Liver (tissue), 9 donors: ENCODE data around the gene BOD1L1. TPM values are rescaled to one million over a fixed set of nuclear protein-coding genes. Genes with fewer than 3 reads are reported as not detected.

Source experiments
- DNase-seq: peaks from one replicate; pipeline ENCODE4 v3.0.0-alpha.2; 2017; ENCODE audit warnings: low spot score
- H3K27ac ChIP-seq, 2 donors: one replicate each; pipeline ENCODE4 v1.7.0; 2013; ENCODE audit warnings: inconsistent platforms in 2 of 2, low read length in 2 of 2, control low read depth in 1 of 2, low read depth in 1 of 2, mild to moderate bottlenecking in 1 of 2
- H3K27me3 ChIP-seq, 4 donors: one replicate each; pipeline versions ENCODE4 v1.6.1 to v1.7.0; 2013; ENCODE audit warnings: low read length in 3 of 4, inconsistent platforms in 1 of 4, mild to moderate bottlenecking in 1 of 4, moderate library complexity in 1 of 4; ENCODE audit not compliant: control insufficient read depth in 4 of 4, insufficient read depth in 4 of 4
- H3K36me3 ChIP-seq, 4 donors: one replicate each; pipeline versions ENCODE4 v1.6.1 to v1.7.0; 2013; ENCODE audit warnings: low read length in 3 of 4, mild to moderate bottlenecking in 3 of 4, low read depth in 1 of 4, moderate library complexity in 1 of 4; ENCODE audit not compliant: control insufficient read depth in 4 of 4, insufficient read depth in 3 of 4
- H3K4me1 ChIP-seq, 4 donors: one replicate each; pipeline versions ENCODE4 v1.6.1 to v1.7.0; 2013; ENCODE audit warnings: low read length in 3 of 4, mild to moderate bottlenecking in 3 of 4, moderate library complexity in 1 of 4; ENCODE audit not compliant: control insufficient read depth in 4 of 4, insufficient read depth in 4 of 4
- H3K4me3 ChIP-seq, 3 donors: one replicate each; pipeline versions ENCODE4 v1.6.1 to v1.7.0; 2013; ENCODE audit warnings: low read length in 3 of 3, control low read depth in 1 of 3, low read depth in 1 of 3, mild to moderate bottlenecking in 1 of 3
- H3K9ac ChIP-seq, 2 donors: one replicate each; pipeline ENCODE4 v1.7.0; 2013; ENCODE audit warnings: low read length in 2 of 2, mild to moderate bottlenecking in 2 of 2, moderate library complexity in 2 of 2, control low read depth in 1 of 2, low read depth in 1 of 2
- H3K9me3 ChIP-seq, 4 donors: one replicate each; pipeline versions ENCODE4 v1.6.1 to v1.7.0; 2013; ENCODE audit warnings: low read length in 3 of 4; ENCODE audit not compliant: control insufficient read depth in 4 of 4
- ATF3 ChIP-seq: IDR thresholded peaks from 2 replicates; pipeline ENCODE4 v1.6.1; 2016; ENCODE audit warnings: antibody characterized with exemption
- EGR1 ChIP-seq, 2 donors: IDR thresholded peaks; 2 replicates each; pipeline ENCODE4 v1.6.1; 2016 to 2018; ENCODE audit warnings: antibody characterized with exemption in 2 of 2, low read depth in 2 of 2
- FOXA1 ChIP-seq: IDR thresholded peaks from 2 replicates; pipeline ENCODE4 v1.6.1; 2016; ENCODE audit warnings: antibody characterized with exemption
- FOXA2 ChIP-seq: IDR thresholded peaks from 2 replicates; pipeline ENCODE4 v1.6.1; 2016; ENCODE audit warnings: antibody characterized with exemption
- GABPA ChIP-seq, 2 donors: IDR thresholded peaks in 1 of 2; conservative IDR thresholded peaks in 1 of 2; 2 replicates each; pipeline ENCODE4 v1.6.1; 2016; ENCODE audit warnings: antibody characterized with exemption in 2 of 2, mild to moderate bottlenecking in 1 of 2, moderate library complexity in 1 of 2
- HNF4A ChIP-seq, 2 donors: conservative IDR thresholded peaks; 2 replicates each; pipeline ENCODE4 v1.6.1; 2016; ENCODE audit warnings: antibody characterized with exemption in 2 of 2, mild to moderate bottlenecking in 2 of 2
- HNF4G ChIP-seq: IDR thresholded peaks from 2 replicates; pipeline ENCODE4 v1.6.1; 2016; ENCODE audit warnings: antibody characterized with exemption
- JUND ChIP-seq, 2 donors: IDR thresholded peaks; 2 replicates each; pipeline ENCODE4 v1.6.1; 2016; ENCODE audit warnings: antibody characterized with exemption in 2 of 2
- MAX ChIP-seq: IDR thresholded peaks from 2 replicates; pipeline ENCODE4 v1.6.1; 2016; ENCODE audit warnings: antibody characterized with exemption
- NR2F2 ChIP-seq: IDR thresholded peaks from 2 replicates; pipeline ENCODE4 v1.6.1; 2016; ENCODE audit warnings: antibody characterized with exemption
- RXRA ChIP-seq, 2 donors: IDR thresholded peaks; 2 replicates each; pipeline ENCODE4 v1.6.1; 2017 to 2018; ENCODE audit warnings: antibody characterized with exemption in 2 of 2, mild to moderate bottlenecking in 1 of 2
- SP1 ChIP-seq: IDR thresholded peaks from 2 replicates; pipeline ENCODE4 v1.6.1; 2018; ENCODE audit warnings: antibody characterized with exemption, mild to moderate bottlenecking
- YY1 ChIP-seq: IDR thresholded peaks from 2 replicates; pipeline ENCODE4 v1.6.1; 2016; ENCODE audit warnings: antibody characterized with exemption, mild to moderate bottlenecking
- WGBS: extraction: QIAGEN DNeasy Blood & Tissue Kit; methylation state at CpG from one replicate; pipeline ENCODE4 v1.1.7; 2013; 5-methylcytosine and 5-hydroxymethylcytosine counted together
- polyA plus RNA-seq, 2 donors: library from polyadenylated mRNA; stranded (reverse) in 1 of 2; unstranded in 1 of 2; fragments of 200-250 nt in 1 of 2; fragments of >200 nt in 1 of 2; fragmentation: Nextera tagmentation in 1 of 2; extraction: Ambion mirVana in 1 of 2; gene quantifications; one replicate each; pipeline versions ENCODE4 v1.2.1 to v1.2.3, GENCODE V29; 2013 to 2015
- total RNA-seq, 2 donors: library from RNA; depleted of rRNA; stranded (reverse); fragments of >200 nt; gene quantifications; one replicate each; pipeline ENCODE4 v1.2.3, GENCODE V29; 2014
- TF ChIP-seq, protein P1 (sequence below): IDR thresholded peaks from 2 replicates; pipeline ENCODE4 v1.6.1; 2016; ENCODE audit warnings: antibody characterized with exemption
- TF ChIP-seq, protein P2 (sequence below): fragments of 150-350 bp; IDR thresholded peaks from 2 replicates; pipeline ENCODE4 v1.5.1; 2017; ENCODE audit warnings: improper control_type of control experiment, low read depth, low read length; ENCODE audit not compliant: missing input control
- donor health status: healthy.
- donor health status: healthy.
- donor health status: healthy.
- donor health status: healthy.
- donor health status: healthy.

The BOD1L1 gene
- total and polyA plus RNA-seq, 4 donors: 4.1 to 19.2 (median 10.2) TPM

GRCh38 chr4:13584481-13584880, 43.0 kb downstream of the BOD1L1 start:
- Histone ChIP-seq H3K27me3 (no peaks in the 10 kb centered on the region), H3K9me3 (no peaks in the 10 kb centered on the region), H3K9ac (no peak overlapping the region), H3K36me3 (peaks cover 4 to 75% (median 63%) of the 10 kb centered on the region in 4 donors), H3K4me3 (no peak overlapping the region), H3K4me1 (no peaks in the 10 kb centered on the region), H3K27ac (no peak overlapping the region)
- WGBS: 97% methylated on average over 5 of the region's 5 CpGs
- no peak for DNase-seq
- TF ChIP-seq RXRA (IDR thresholded peaks at IDR 0.05) (no peak), GABPA (IDR thresholded peaks at IDR 0.05 in 1 of 2, conservative IDR thresholded peaks at IDR 0.05 in 1 of 2) (no peak), HNF4G (no peak), YY1 (no peak), JUND (IDR thresholded peaks at IDR 0.05) (no peak), SP1 (no peak), FOXA2 (no peak), FOXA1 (no peak), HNF4A (conservative IDR thresholded peaks at IDR 0.05) (no peak), MAX (no peak), ATF3 (no peak), NR2F2 (no peak)
- TF ChIP-seq, protein P1, sequence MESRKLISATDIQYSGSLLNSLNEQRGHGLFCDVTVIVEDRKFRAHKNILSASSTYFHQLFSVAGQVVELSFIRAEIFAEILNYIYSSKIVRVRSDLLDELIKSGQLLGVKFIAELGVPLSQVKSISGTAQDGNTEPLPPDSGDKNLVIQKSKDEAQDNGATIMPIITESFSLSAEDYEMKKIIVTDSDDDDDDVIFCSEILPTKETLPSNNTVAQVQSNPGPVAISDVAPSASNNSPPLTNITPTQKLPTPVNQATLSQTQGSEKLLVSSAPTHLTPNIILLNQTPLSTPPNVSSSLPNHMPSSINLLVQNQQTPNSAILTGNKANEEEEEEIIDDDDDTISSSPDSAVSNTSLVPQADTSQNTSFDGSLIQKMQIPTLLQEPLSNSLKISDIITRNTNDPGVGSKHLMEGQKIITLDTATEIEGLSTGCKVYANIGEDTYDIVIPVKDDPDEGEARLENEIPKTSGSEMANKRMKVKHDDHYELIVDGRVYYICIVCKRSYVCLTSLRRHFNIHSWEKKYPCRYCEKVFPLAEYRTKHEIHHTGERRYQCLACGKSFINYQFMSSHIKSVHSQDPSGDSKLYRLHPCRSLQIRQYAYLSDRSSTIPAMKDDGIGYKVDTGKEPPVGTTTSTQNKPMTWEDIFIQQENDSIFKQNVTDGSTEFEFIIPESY: no peak

- TF ChIP-seq HNF4G: no peak
- H3K9me3 ChIP-seq: no peaks in the 10 kb centered on the region
- peaks cover 7 to 74% (median 62%) of the 10 kb centered on the region in 4 donors for H3K36me3 ChIP-seq
- H3K27me3 ChIP-seq: no peaks in the 10 kb centered on the region
- DNase-seq: no peak
- H3K4me1 ChIP-seq: no peaks in the 10 kb centered on the region
- 93% methylated on average over 2 of the region's 2 CpGs for WGBS
- H3K27ac ChIP-seq: no peak overlapping the region
- no peak overlapping the region for H3K4me3 ChIP-seq
- H3K9ac ChIP-seq: no peak overlapping the region
These were observed 47.5 kb downstream of the BOD1L1 start for GRCh38 chr4:13580036-13580435.

GRCh38 chr4:13577660-13578059, 49.9 kb downstream of the BOD1L1 start:
- DNase-seq: no peak
- H3K27me3 ChIP-seq: no peaks in the 10 kb centered on the region
- H3K27ac ChIP-seq: no peak overlapping the region
- H3K9ac ChIP-seq: no peak overlapping the region
- H3K4me1 ChIP-seq: no peaks in the 10 kb centered on the region
- TF ChIP-seq, protein P1: no peak
- no peak for TF ChIP-seq JUND (IDR thresholded peaks at IDR 0.05)
- TF ChIP-seq, protein P2, sequence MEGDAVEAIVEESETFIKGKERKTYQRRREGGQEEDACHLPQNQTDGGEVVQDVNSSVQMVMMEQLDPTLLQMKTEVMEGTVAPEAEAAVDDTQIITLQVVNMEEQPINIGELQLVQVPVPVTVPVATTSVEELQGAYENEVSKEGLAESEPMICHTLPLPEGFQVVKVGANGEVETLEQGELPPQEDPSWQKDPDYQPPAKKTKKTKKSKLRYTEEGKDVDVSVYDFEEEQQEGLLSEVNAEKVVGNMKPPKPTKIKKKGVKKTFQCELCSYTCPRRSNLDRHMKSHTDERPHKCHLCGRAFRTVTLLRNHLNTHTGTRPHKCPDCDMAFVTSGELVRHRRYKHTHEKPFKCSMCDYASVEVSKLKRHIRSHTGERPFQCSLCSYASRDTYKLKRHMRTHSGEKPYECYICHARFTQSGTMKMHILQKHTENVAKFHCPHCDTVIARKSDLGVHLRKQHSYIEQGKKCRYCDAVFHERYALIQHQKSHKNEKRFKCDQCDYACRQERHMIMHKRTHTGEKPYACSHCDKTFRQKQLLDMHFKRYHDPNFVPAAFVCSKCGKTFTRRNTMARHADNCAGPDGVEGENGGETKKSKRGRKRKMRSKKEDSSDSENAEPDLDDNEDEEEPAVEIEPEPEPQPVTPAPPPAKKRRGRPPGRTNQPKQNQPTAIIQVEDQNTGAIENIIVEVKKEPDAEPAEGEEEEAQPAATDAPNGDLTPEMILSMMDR: no peak
- no peak for TF ChIP-seq EGR1 (IDR thresholded peaks at IDR 0.05; ENCODE audit: low read depth in 2 of 2)
- WGBS: 99% methylated on average over 3 of the region's 3 CpGs
- H3K4me3 ChIP-seq: no peak overlapping the region
- peaks cover 5 to 86% (median 63%) of the 10 kb centered on the region in 4 donors for H3K36me3 ChIP-seq
- H3K9me3 ChIP-seq: no peaks in the 10 kb centered on the region
